ENCODE measurements around the gene SECISBP2.

SECISBP2 gene

DNA sequence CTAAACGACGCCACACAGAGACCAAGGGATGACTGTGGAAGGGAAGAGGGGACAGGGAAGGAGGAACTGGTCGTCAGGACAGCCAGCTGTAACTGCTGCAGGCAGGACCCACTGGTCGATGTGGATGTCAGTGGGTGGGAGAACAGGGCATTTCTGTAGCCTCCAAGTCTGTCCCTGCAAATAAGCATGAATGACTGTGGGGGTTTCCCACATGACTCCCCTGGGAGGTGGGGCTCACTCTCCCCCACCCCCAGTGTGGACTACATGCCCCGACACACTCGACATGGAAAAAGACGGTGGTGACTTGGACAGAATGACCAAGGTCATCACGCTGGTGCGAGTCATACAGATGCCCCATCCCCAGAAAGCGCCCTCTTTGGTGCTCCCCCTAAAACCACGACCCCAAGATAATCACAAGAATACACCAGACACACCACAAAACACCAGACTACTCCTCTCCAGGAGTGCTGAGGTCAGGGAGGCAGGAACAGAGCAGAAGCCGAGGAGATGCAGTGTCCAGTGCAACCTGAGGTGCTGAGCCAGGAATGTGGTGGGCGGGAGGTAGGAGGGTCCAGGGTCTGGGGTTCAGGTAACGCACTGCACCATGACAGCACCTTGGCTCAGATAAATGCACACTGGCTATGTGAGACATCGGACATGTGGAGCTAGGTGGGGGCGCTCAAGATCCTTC lies 64.9 kb downstream of the SECISBP2 start:
- no peak for DNase-seq (ENCODE audit: low spot score)

DNA sequence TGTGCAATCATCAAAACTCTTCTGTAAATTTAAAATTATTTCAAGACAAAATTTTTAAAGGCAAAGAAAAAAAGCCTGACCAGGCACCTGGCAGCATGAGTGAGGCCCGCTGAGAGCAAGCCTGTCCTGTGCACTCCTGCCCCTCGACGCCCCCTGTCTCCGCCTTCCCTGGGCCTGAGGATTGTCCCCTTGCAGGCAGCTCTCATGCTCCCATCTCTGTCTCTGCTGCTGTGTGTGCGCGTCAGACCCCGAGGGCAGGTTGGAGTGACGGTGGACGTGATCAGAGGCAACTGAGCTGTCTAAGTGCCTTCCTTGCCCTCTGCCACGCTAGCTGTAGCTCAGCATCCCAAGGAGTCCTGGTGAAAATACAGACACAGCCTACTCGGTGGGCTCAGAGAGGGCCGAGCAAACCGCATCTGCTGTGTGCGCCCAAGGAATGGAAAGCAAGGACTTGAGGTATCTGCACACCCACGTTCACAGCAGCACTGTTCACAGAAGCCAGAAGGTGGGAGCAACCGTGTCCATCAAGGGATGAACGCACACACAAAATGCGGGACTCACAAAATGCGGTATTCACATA lies 65.5 kb downstream of the SECISBP2 start:
- DNase-seq (ENCODE audit: low spot score), result no peak

GRCh38 chr9:89384783-89385182 lies 66.5 kb downstream of the SECISBP2 start:
- DNase-seq (ENCODE audit: low spot score), result no peak

- DNase-seq (ENCODE audit: low spot score), result no peak
Observed at GRCh38 chr9:89386206-89386605, 67.9 kb downstream of the SECISBP2 start.

DNA sequence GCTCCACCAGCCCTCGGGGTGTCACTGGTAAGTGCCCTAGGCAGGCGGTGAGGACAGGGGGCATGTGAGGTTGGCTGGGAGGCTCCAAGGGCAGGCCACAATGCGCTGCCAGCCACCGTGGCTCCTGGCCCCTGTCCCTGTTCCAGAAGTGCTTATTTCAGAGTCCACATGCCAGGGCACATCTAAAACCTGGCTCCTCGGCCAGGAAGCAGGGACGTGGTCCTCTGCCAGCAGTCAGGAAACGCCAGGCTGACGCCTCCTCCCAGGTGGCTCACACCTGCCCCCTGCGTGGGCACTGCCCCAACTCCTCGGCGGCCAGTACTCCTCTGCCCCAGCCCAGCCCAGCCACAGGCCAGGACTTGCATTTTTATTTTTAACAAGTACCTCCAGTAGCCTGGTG lies 68.5 kb downstream of the SECISBP2 start:
- no peak for DNase-seq (ENCODE audit: low spot score)

DNA sequence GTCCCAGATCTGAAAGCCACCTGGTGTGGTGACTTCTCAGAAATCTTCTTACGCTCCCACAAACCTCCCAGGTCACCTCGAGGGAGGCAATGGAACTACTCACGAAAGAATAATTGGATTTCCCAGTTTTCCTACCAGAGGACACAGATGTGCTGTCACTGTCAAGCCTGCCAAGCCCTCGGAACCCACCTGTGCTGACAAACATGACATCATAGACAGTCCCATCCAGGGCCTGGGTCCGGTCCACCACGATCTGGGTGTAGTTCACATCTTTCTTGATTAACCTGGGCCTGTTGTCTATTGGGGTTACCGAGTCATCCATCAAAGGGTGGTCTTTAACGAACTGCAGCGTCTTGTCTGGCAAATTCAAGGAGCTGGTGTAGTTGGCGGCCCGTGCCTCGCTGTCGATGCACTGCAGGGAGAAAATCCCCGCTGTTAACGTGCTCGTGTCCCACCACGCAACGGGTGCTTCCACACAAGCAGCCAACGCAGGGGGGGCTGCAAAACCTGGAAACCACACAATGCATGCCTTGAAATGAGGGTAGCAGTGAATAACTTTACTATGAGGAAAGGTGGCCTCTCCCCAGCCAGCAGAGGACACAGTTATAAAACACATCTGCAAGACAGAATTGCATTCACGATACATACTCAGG lies 69.0 kb downstream of the SECISBP2 start:
- DNase-seq (ENCODE audit: low spot score), result no peak

GRCh38 chr9:89388084-89388867 lies 70.0 kb downstream of the SECISBP2 start:
- no peak for DNase-seq (ENCODE audit: low spot score)

GRCh38 chr9:89388868-89389177 lies 70.5 kb downstream of the SECISBP2 start:
- DNase-seq (ENCODE audit: low spot score), result no peak

DNA sequence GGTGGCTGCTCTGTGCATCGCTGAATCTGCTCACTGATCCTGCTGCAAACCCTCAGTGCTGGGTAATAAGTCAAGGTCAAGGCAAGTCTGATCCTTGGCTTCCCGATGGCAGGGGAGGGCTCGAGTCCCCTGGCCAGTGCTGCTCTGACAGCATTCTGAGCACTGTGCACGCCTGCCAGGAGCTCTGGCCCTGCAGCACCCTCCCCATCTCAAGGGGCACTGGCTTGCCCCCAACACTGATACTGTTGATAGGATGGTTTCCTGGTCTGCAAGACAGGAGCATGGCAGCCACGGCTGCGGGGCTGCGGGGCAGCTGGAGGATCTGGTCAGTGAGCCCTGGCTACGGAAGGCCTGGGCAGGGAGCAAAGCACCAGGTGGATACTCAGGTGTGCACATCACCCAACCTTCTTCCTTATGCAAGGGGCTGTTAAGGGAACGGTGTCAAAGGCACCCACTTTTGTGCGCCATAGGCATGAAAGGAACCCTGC lies 71.8 kb downstream of the SECISBP2 start:
- DNase-seq (ENCODE audit: low spot score), result no peak

DNA sequence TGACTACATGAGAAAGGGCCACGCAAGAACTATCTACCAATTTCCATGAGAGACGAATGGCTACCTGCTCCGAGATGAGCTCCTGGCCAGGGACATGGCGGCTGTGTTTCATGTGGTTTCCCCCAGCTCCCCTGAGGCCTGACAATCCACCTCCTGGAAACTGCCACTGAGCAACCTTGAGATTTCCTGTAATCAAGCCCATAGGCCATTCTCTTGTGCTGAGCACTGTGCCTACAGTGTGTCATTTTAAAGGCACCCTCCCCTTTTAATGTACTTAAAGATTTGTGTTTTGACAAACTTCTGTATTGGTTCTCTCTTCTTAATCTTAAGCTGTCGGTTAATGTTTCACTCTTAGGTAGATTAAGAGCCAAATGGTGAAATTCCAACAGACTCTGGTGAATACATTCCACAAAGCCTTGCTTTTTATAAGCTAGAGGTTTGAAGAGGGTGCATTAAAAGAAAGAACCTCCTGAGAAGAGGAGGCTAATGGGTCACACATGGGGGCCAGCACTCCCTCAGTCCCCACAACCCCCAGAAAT lies 72.3 kb downstream of the SECISBP2 start:
- DNase-seq (ENCODE audit: low spot score), result no peak

GRCh38 chr9:89391585-89391984 lies 73.3 kb downstream of the SECISBP2 start:
- no peak for DNase-seq (ENCODE audit: low spot score)

- DNase-seq (ENCODE audit: low spot score), result no peak
Observed at GRCh38 chr9:89394412-89394811, 76.1 kb downstream of the SECISBP2 start.

DNA sequence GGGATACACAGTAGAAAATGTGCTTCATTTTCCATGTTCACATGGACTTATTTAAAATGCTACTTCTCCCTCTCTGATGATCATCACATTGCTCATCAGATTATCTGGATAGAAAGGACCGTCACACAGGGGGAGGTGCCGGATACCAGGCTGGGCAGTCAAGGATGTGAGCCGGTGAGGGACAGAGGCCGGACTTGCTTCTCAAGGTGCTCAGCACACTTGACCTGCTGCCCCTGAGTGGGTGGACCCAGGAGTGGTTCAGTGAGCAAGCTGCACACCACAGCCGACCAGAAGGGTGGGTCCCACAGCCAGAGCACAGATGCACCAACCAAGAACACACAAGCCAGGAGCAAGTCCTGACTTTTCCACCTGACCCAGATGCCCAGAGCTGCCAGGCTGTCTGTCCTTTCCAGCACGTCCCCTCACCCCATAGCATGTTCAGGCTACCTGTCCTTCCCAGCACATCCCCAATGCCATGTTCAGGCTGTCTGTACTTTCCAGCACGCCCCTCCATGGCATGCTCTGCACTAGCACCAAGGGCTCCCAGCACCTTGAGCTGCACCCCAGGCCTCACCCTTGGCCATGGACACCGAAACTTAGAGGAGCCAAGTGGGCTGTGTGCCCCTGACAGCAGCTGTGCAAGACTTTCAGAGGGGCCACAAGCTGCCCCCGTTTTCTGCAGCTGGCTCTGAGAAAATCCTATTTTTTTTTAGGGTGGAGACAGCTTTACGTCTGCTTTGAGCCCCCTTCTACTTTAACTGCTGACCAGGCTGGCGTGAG lies 77.8 kb downstream of the SECISBP2 start:
- DNase-seq (ENCODE audit: low spot score), result no peak

DNA sequence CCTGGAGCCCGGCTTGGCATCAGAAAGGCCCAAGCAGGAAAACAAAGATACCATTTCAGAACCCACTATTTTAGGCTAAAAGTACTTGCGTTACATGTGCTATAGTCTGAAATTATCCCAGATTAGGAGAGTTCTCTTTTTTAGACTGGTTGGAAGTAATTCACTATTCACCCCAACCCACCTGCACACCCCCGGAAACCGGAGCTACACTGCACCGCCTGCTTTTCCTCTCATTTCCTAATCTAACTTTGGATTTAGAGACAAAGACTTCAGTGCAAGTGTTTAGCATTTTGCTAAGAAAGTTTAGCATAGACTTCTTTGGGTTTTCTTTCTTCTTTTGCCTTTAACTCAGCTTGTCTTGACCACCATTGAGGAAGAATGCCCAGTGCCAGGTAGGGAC lies 79.2 kb downstream of the SECISBP2 start:
- no peak for DNase-seq (ENCODE audit: low spot score)

DNA sequence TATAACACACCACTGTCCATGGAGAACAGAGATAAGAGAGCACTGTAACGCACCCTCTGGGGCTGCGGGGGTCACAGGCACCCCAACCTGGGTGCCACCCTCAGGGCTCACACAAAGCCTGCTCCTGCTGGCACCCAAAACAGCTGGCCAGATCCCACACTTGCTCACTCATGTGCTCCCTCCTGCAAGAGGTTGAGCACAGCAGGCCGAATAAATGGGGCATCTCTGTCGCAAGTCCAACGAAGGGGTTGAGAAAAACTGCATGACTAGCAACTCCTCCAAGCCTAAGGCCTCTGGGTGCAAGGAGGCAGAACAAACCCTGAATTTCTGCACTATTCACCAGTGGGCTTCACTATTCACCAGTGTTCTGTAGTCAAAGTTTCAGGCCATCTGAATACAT lies 80.3 kb downstream of the SECISBP2 start:
- no peak for DNase-seq (ENCODE audit: low spot score)

DNA sequence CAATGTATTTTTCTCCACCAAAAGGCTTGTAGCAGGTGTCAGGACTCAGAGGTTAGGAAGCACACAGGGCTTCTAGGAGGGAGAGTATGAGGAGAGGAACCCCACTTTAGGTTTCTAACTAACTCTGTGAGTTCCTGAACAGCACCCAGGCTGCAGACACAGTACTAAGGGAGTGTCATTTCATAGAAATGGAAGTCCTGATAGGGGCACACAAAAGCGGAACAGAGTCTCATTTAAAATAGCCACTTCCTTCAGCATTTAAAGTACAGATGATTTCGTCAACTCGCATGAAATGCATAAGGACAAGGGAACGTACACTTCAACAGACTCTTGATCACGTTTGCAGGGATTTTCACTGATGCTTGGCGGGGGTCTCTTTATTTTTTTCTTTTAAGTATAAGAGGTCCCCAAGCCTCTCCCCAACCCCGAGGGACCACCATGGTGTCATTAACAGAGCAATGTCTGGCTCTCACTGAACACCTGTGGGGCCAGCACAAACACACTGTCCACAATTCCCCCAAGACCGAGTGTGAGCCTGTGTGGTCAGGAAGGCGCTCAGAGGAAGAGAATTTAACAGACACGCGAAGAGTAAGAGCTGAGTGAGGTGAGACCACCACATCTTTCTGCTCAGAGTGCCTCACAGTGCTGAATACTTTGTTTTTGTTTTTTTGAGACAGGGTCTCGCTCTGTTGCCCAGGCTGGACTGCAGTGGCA lies 82.3 kb downstream of the SECISBP2 start:
- no peak for DNase-seq (ENCODE audit: low spot score)

DNA sequence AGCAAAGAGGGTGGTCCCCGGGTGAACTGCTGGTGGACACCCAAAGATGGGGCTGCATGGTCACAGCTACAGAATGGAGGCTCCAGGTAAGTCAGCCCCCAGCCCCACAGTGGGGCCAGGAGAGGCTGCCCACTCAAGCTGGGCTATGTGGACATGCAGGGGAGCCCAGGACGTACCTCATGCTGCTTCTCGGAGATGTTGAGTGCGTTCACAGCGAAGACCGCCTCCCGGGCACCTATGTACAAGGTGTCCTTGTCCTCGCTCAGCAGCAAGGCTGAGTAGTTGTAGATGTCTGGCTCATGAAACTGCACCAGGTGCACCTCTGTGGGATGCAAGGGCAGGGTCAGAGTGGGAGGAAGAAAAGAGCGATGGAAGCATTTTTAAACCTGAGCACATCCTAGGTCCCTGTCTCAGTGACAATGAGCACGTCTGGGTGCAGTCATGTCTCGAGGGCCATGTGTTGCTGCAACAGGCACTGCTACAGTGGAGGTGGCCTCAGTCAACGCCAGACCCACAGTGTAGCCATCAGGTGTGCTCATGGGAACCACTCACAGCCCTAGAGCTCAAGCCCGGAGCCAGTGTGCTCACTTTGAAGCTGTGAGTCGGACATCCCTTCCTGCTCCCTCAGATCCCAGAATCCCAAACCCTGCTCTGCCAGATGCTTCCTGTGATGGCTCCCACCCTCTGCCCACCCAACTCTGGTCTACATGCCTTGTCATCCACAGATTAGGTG lies 84.6 kb downstream of the SECISBP2 start:
- DNase-seq (ENCODE audit: low spot score), result no peak

DNA sequence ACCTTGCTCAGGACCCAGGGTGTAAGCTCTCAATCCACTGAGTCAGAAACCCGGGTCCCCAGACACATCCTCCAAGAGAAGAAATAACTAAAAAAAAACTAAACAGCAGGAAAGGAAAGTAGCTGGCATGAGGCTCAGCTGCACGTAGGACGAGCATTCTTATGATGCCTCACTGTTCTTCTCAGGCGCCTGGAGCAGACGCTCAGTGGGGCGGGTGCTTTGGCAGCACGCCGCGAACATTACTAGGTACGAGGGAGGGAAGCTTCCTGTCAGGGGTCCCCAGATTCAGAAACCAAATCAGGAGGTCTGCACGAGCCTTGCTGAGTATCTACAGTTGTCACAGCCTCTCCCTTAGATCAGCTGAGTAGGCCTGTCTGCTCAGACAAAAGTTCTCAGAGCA lies 85.8 kb downstream of the SECISBP2 start:
- no peak for DNase-seq (ENCODE audit: low spot score)

GRCh38 chr9:89405826-89406225 lies 87.5 kb downstream of the SECISBP2 start:
- no peak for DNase-seq (ENCODE audit: low spot score)

- no peak for DNase-seq (ENCODE audit: low spot score)
Observed at GRCh38 chr9:89407070-89407469, 88.8 kb downstream of the SECISBP2 start.

All from cerebellar cortex (tissue), 1 donor.